Right atrium auricular region (tissue), 2 donors: ENCODE results near the gene NUCKS1. TPM values are rescaled to one million over a fixed set of nuclear protein-coding genes. Genes with fewer than 3 reads are reported as not detected.

Experiments used
- DNase-seq: peaks from one replicate; pipeline ENCODE4 v3.0.0-alpha.2; 2019; ENCODE audit warnings: low spot score
- H3K27ac ChIP-seq, 2 donors: fragments of 200-600 bp; sonication (generic); 1 replicate in 1 of 2; 2 replicates in 1 of 2; pipeline ENCODE4 v1.5.1; 2016 to 2019
- H3K27me3 ChIP-seq, 2 donors: fragments of 200-600 bp; sonication (generic); one replicate each; pipeline versions ENCODE4 v1.5.1 to v1.6.0; 2017 to 2019
- H3K36me3 ChIP-seq: fragments of 200-600 bp; sonication (generic); one replicate; pipeline ENCODE4 v1.5.1; 2016
- H3K4me1 ChIP-seq, 2 donors: fragments of 200-600 bp; sonication (generic); one replicate each; pipeline versions ENCODE4 v1.5.1 to v1.6.0; 2017 to 2019
- H3K4me3 ChIP-seq, 2 donors: fragments of 200-600 bp; sonication (generic); 1 replicate in 1 of 2; 2 replicates in 1 of 2; pipeline ENCODE4 v1.5.1; 2017 to 2019; ENCODE audit warnings: mild to moderate bottlenecking in 1 of 2, moderate library complexity in 1 of 2
- H3K9me3 ChIP-seq, 2 donors: fragments of 200-600 bp; sonication (generic); one replicate each; pipeline ENCODE4 v1.5.1; 2019
- CTCF ChIP-seq, 2 donors: fragments of 200-600 bp; sonication (generic); IDR thresholded peaks; one replicate each; pipeline ENCODE4 v1.5.1; 2019; ENCODE audit warnings: antibody characterized with exemption in 2 of 2
- total RNA-seq, 2 donors: library from RNA; depleted of rRNA; stranded (reverse); fragments of >200 nt; gene quantifications; one replicate each; pipeline ENCODE4 v1.1.0, GENCODE V29; 2016

The NUCKS1 gene
- total RNA-seq, 2 donors from 2014 or later, result 109 to 128 TPM

DNA sequence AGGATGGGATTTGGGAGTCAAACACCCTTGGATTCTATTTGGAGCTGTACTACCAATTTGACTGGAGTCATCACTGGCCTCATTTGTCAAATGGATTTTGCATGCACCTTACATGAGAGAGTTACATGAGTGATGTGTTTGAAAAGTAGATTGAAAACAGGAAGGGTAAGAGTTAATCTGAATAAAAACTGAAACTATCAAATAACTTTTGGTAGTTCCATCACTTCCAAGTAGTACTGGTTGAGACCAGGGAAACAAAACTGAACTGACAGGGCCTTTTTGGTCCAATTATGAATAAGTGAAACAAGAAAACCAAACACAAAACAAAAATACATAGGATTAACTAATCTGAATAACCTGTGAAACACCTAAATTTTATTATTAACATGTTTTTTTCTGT, 30.2 kb downstream of the NUCKS1 start:
- no peaks in the 10 kb centered on the region for H3K9me3 ChIP-seq
- no peaks in the 10 kb centered on the region for H3K4me1 ChIP-seq
- no peak overlapping the region for H3K27ac ChIP-seq
- H3K27me3 ChIP-seq, result no peaks in the 10 kb centered on the region
- no peak for TF ChIP-seq CTCF (IDR thresholded peaks at IDR 0.05)
- no peak for DNase-seq
- peaks cover 89% of the 10 kb centered on the region for H3K36me3 ChIP-seq
- H3K4me3 ChIP-seq, result no peak overlapping the region

GRCh38 chr1:205719015-205719414, 31.0 kb downstream of the NUCKS1 start:
- no peak for TF ChIP-seq CTCF (IDR thresholded peaks at IDR 0.05)
- H3K9me3 ChIP-seq, result no peaks in the 10 kb centered on the region
- DNase-seq, result no peak
- H3K27me3 ChIP-seq, result no peaks in the 10 kb centered on the region
- no peak overlapping the region for H3K27ac ChIP-seq
- H3K4me1 ChIP-seq, result no peaks in the 10 kb centered on the region
- no peak overlapping the region for H3K4me3 ChIP-seq
- peaks cover 83% of the 10 kb centered on the region for H3K36me3 ChIP-seq

GRCh38 chr1:205716371-205717132, 33.4 kb downstream of the NUCKS1 start:
- DNase-seq, result no peak
- H3K27ac ChIP-seq, result no peak overlapping the region
- no peaks in the 10 kb centered on the region for H3K4me1 ChIP-seq
- H3K4me3 ChIP-seq, result no peak overlapping the region
- TF ChIP-seq CTCF (IDR thresholded peaks at IDR 0.05), result no peak
- H3K9me3 ChIP-seq, result no peaks in the 10 kb centered on the region
- no peaks in the 10 kb centered on the region for H3K27me3 ChIP-seq
- H3K36me3 ChIP-seq, result peaks cover 64% of the 10 kb centered on the region

DNA sequence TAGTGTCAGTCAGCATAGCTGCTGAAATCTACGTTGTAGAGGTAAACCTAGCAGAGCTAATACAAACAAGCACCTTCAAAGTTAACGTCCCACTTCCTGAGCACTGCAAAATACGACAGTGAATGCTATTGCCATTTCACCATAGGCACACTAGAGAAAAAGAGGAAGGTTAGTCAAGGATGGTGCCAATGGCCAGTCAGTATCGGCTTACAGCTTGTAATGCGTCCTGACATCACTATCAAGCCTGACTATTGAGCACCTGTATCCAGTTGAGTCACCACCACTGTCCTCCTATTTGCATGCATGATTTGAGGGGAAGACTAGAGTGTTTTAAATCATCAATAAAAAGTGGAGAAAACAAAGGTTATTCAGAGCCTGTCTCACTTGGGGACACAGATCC, 34.4 kb downstream of the NUCKS1 start:
- peaks cover 0 to 5% of the 10 kb centered on the region in 2 donors for H3K4me1 ChIP-seq
- H3K4me3 ChIP-seq, result no peak overlapping the region
- H3K36me3 ChIP-seq, result peaks cover 58% of the 10 kb centered on the region
- H3K27ac ChIP-seq, result no peak overlapping the region
- H3K27me3 ChIP-seq, result no peaks in the 10 kb centered on the region
- no peaks in the 10 kb centered on the region for H3K9me3 ChIP-seq
- no peak for TF ChIP-seq CTCF (IDR thresholded peaks at IDR 0.05)
- DNase-seq, result no peak

GRCh38 chr1:205714906-205715246, 35.1 kb downstream of the NUCKS1 start:
- TF ChIP-seq CTCF (IDR thresholded peaks at IDR 0.05), result no peak
- Histone ChIP-seq H3K36me3 (peaks cover 50% of the 10 kb centered on the region), H3K9me3 (no peaks in the 10 kb centered on the region), H3K4me3 (no peak overlapping the region), H3K4me1 (peaks cover 0 to 5% of the 10 kb centered on the region in 2 donors), H3K27ac (no peak overlapping the region), H3K27me3 (no peaks in the 10 kb centered on the region)
- DNase-seq, result no peak
